WTC11 (cell line): ENCODE results near the gene METTL9. TPM values are rescaled to one million over a fixed set of nuclear protein-coding genes. Genes with fewer than 3 reads are reported as not detected.

ENCODE experiments used
- ATAC-seq: fragments of 200-7000 bp; cut with Tn5 transposase; 2 replicates; pipeline ENCODE4 v1.10.0; 2021; ENCODE audit warnings: mild to moderate bottlenecking, moderate library complexity
- CTCF ChIA-PET: fragments of 300-600 bp; sonication (Branson Sonifier 250); formaldehyde crosslinking; loops from one replicate; lab custom pipeline; 2021; ENCODE audit warnings: antibody characterized with exemption; lab: Charles Lee
- POLR2A ChIA-PET: fragments of 350-600 bp; sonication (Branson Sonifier 250); formaldehyde crosslinking; loops from one replicate; lab custom pipeline; 2021; ENCODE audit warnings: antibody characterized with exemption; lab: Charles Lee
- DNase-seq: peaks from one replicate; pipeline ENCODE4 v3.0.0; 2021; ENCODE audit warnings: low spot score
- H3K27ac Mint-ChIP-seq: 2 replicates; pipeline ENCODE4 v1.8.0; 2021; ENCODE audit warnings: mixed read lengths
- H3K27me3 Mint-ChIP-seq: 2 replicates; pipeline ENCODE4 v1.8.0; 2021; ENCODE audit warnings: low read depth, mild to moderate bottlenecking, moderate library complexity, mixed read lengths
- H3K36me3 Mint-ChIP-seq: 2 replicates; pipeline ENCODE4 v1.8.0; 2021; ENCODE audit warnings: mixed read lengths
- H3K4me1 Mint-ChIP-seq: 2 replicates; pipeline ENCODE4 v1.8.0; 2022; ENCODE audit warnings: mixed read lengths
- H3K4me3 Mint-ChIP-seq: 2 replicates; pipeline ENCODE4 v1.8.0; 2021; ENCODE audit warnings: mild to moderate bottlenecking, moderate library complexity, mixed read lengths
- H3K9me3 Mint-ChIP-seq: 2 replicates; pipeline ENCODE4 v1.8.0; 2021; ENCODE audit warnings: mixed read lengths
- AFF4 ChIP-seq: sonication (generic); formaldehyde crosslinking; IDR thresholded peaks from 2 replicates; pipeline ENCODE4 v1.8.1; 2023; ENCODE audit warnings: mild to moderate bottlenecking, missing genetic modification reagents, borderline replicate concordance
- CDX4 ChIP-seq: fragments of 250-450 bp; sonication (Bioruptor Pico); IDR thresholded peaks from 2 replicates; pipeline ENCODE4 v1.9.0; 2021; ENCODE audit warnings: moderate library complexity, mild to moderate bottlenecking, inconsistent platforms, borderline replicate concordance
- ELF4 ChIP-seq: sonication (generic); formaldehyde crosslinking; IDR thresholded peaks from 2 replicates; pipeline ENCODE4 v1.8.1; 2022; ENCODE audit warnings: low read depth, mild to moderate bottlenecking, moderate library complexity, missing genetic modification reagents
- EMX1 ChIP-seq: fragments of 250-450 bp; sonication (Bioruptor Pico); IDR thresholded peaks from 2 replicates; pipeline ENCODE4 v1.8.0; 2021; ENCODE audit warnings: mild to moderate bottlenecking
- ERG ChIP-seq: fragments of 250-450 bp; sonication (Bioruptor Pico); IDR thresholded peaks from 2 replicates; pipeline ENCODE4 v1.8.0; 2021; ENCODE audit warnings: mild to moderate bottlenecking
- ETV6 ChIP-seq: sonication (generic); formaldehyde crosslinking; IDR thresholded peaks from 2 replicates; pipeline ENCODE4 v1.8.1; 2022; ENCODE audit warnings: mild to moderate bottlenecking, missing genetic modification reagents
- FOXJ3 ChIP-seq: sonication (generic); formaldehyde crosslinking; IDR thresholded peaks from 2 replicates; pipeline ENCODE4 v1.9.0; 2021; ENCODE audit warnings: missing genetic modification reagents, mild to moderate bottlenecking, borderline replicate concordance
- FOXP4 ChIP-seq: sonication (generic); formaldehyde crosslinking; IDR thresholded peaks from 2 replicates; pipeline ENCODE4 v1.8.0; 2022; ENCODE audit warnings: mild to moderate bottlenecking, missing genetic modification reagents
- IRF2 ChIP-seq: sonication (generic); formaldehyde crosslinking; IDR thresholded peaks from 2 replicates; pipeline ENCODE4 v1.8.0; 2022; ENCODE audit warnings: low read depth, missing genetic modification reagents, borderline replicate concordance
- MYBL2 ChIP-seq: sonication (generic); formaldehyde crosslinking; IDR thresholded peaks from 2 replicates; pipeline ENCODE4 v1.8.1; 2023; ENCODE audit warnings: mild to moderate bottlenecking, moderate library complexity, missing genetic modification reagents
- NFE2L1 ChIP-seq: sonication (generic); formaldehyde crosslinking; IDR thresholded peaks from 2 replicates; pipeline ENCODE4 v1.8.1; 2023; ENCODE audit warnings: missing genetic modification reagents
- NFYB ChIP-seq: sonication (generic); formaldehyde crosslinking; conservative IDR thresholded peaks from 2 replicates; pipeline ENCODE4 v1.8.0; 2022; ENCODE audit warnings: low read depth, missing genetic modification reagents
- NR2C2 ChIP-seq: sonication (generic); formaldehyde crosslinking; IDR thresholded peaks from 2 replicates; pipeline ENCODE4 v1.8.0; 2022; ENCODE audit warnings: mild to moderate bottlenecking, missing genetic modification reagents
- NR3C1 ChIP-seq: sonication (generic); formaldehyde crosslinking; conservative IDR thresholded peaks from 2 replicates; pipeline ENCODE4 v1.8.1; 2023; ENCODE audit warnings: low read depth, mild to moderate bottlenecking, missing genetic modification reagents
- PRRX2 ChIP-seq: fragments of 250-450 bp; sonication (Bioruptor Pico); IDR thresholded peaks from 2 replicates; pipeline ENCODE4 v1.8.0; 2021; ENCODE audit warnings: mild to moderate bottlenecking
- SOX15 ChIP-seq: fragments of 250-450 bp; sonication (Bioruptor Pico); IDR thresholded peaks from 2 replicates; pipeline ENCODE4 v1.9.0; 2021; ENCODE audit warnings: mild to moderate bottlenecking
- TP53 ChIP-seq: sonication (generic); formaldehyde crosslinking; IDR thresholded peaks from 2 replicates; pipeline ENCODE4 v1.8.1; 2023; ENCODE audit warnings: mild to moderate bottlenecking, missing genetic modification reagents
- ZMAT4 ChIP-seq: fragments of 250-450 bp; sonication (Bioruptor Pico); IDR thresholded peaks from 2 replicates; pipeline ENCODE4 v1.9.0; 2021; ENCODE audit warnings: mild to moderate bottlenecking
- ZNF138 ChIP-seq: sonication (generic); formaldehyde crosslinking; conservative IDR thresholded peaks from 2 replicates; pipeline ENCODE4 v1.8.1; 2022; ENCODE audit warnings: mild to moderate bottlenecking, moderate library complexity, missing genetic modification reagents
- ZNF219 ChIP-seq: sonication (generic); formaldehyde crosslinking; IDR thresholded peaks from 2 replicates; pipeline ENCODE4 v1.8.0; 2023; ENCODE audit warnings: missing genetic modification reagents, mild to moderate bottlenecking, borderline replicate concordance
- ZNF232 ChIP-seq: sonication (generic); formaldehyde crosslinking; IDR thresholded peaks from 2 replicates; pipeline ENCODE4 v1.8.0; 2022; ENCODE audit warnings: mild to moderate bottlenecking, missing genetic modification reagents
- ZNF396 ChIP-seq: fragments of 250-450 bp; sonication (Bioruptor Pico); IDR thresholded peaks from 2 replicates; pipeline ENCODE4 v1.8.0; 2021; ENCODE audit warnings: mild to moderate bottlenecking, moderate library complexity, borderline replicate concordance
- total RNA-seq: library from RNA; stranded (reverse); gene quantifications from 3 replicates; pipeline ENCODE4 v1.2.3, GENCODE V29; 2021
- TF ChIP-seq, protein P1 (sequence below): sonication (generic); formaldehyde crosslinking; IDR thresholded peaks from 2 replicates; pipeline ENCODE4 v1.8.1; 2023; ENCODE audit warnings: mild to moderate bottlenecking, missing genetic modification reagents

METTL9 gene
- total RNA-seq, 1 experiment from 2014 or later, result 94.6 TPM

GRCh38 chr16:21641916-21642315 lies 42.5 kb downstream of the METTL9 start:
- no peak for TF ChIP-seq MYBL2
- no peak for TF ChIP-seq ETV6 (CRISPR knock-in tag)
- TF ChIP-seq CDX4 (CRISPR knock-in tag), result no peak
- no peak for TF ChIP-seq IRF2 (CRISPR knock-in tag)
- TF ChIP-seq ELF4 (CRISPR knock-in tag), result no peak
- no peak for TF ChIP-seq EMX1 (CRISPR knock-in tag)
- no peak for TF ChIP-seq TP53 (CRISPR knock-in tag)
- TF ChIP-seq ZMAT4 (CRISPR knock-in tag), result no peak
- TF ChIP-seq NR3C1 (CRISPR knock-in tag), result no peak
- Mint-ChIP-seq H3K4me3 (no peak overlapping the region), H3K4me1 (0 out of 2 replicates have a peak, but pooled peaks cover 3% of the 10 kb centered on the region), H3K9me3 (no peaks in the 10 kb centered on the region), H3K27me3 (no peaks in the 10 kb centered on the region), H3K27ac (no peak overlapping the region), H3K36me3 (no peaks in the 10 kb centered on the region)
- CTCF ChIA-PET, result interaction anchor here (1.0 to 1.8 kb wide), 3 partner anchors 15 to 42 kb away, joined by 5 to 8 read pairs (median 6); no protein-coding TSS in a partner anchor
- DNase-seq (no peak), ATAC-seq (no peak)
- POLR2A ChIA-PET, result no interaction called here

- TF ChIP-seq SOX15 (CRISPR knock-in tag), result no peak
- TF ChIP-seq, protein P1, sequence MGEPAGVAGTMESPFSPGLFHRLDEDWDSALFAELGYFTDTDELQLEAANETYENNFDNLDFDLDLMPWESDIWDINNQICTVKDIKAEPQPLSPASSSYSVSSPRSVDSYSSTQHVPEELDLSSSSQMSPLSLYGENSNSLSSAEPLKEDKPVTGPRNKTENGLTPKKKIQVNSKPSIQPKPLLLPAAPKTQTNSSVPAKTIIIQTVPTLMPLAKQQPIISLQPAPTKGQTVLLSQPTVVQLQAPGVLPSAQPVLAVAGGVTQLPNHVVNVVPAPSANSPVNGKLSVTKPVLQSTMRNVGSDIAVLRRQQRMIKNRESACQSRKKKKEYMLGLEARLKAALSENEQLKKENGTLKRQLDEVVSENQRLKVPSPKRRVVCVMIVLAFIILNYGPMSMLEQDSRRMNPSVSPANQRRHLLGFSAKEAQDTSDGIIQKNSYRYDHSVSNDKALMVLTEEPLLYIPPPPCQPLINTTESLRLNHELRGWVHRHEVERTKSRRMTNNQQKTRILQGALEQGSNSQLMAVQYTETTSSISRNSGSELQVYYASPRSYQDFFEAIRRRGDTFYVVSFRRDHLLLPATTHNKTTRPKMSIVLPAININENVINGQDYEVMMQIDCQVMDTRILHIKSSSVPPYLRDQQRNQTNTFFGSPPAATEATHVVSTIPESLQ (CRISPR knock-in tag), result no peak
- TF ChIP-seq NR3C1 (CRISPR knock-in tag), result no peak
- no peak for TF ChIP-seq FOXP4 (CRISPR knock-in tag)
- no peak for TF ChIP-seq TP53 (CRISPR knock-in tag)
- TF ChIP-seq ZNF396, result no peak
- TF ChIP-seq NR2C2, result no peak
- no peak for ATAC-seq
- ChIA-PET CTCF (interaction anchor here (1.0 to 1.8 kb wide), 2 partner anchors 14 to 41 kb away, joined by 6 to 8 read pairs; no protein-coding TSS in a partner anchor), POLR2A (no interaction called here)
- Mint-ChIP-seq H3K36me3 (no peaks in the 10 kb centered on the region), H3K4me1 (0 out of 2 replicates have a peak, but pooled peaks cover 3% of the 10 kb centered on the region), H3K27ac (no peak overlapping the region), H3K9me3 (no peaks in the 10 kb centered on the region), H3K27me3 (no peaks in the 10 kb centered on the region), H3K4me3 (no peak overlapping the region)
- DNase-seq, result no peak
These were observed 43.5 kb downstream of the METTL9 start for GRCh38 chr16:21642861-21643260.

- DNase-seq (no peak), ATAC-seq (no peak)
- Mint-ChIP-seq H3K4me1 (0 out of 2 replicates have a peak, but pooled peaks cover 3% of the 10 kb centered on the region), H3K9me3 (no peaks in the 10 kb centered on the region), H3K36me3 (no peaks in the 10 kb centered on the region), H3K27me3 (no peaks in the 10 kb centered on the region), H3K27ac (no peak overlapping the region), H3K4me3 (no peak overlapping the region)
- CTCF ChIA-PET, result interaction anchor here (0.6 kb wide), 1 partner anchor 13 kb away, joined by 3 read pairs; no protein-coding TSS in a partner anchor
- POLR2A ChIA-PET, result no interaction called here
- TF ChIP-seq AFF4 (CRISPR knock-in tag) (no peak), PRRX2 (CRISPR knock-in tag) (no peak), ZNF219 (CRISPR knock-in tag) (no peak), FOXJ3 (CRISPR knock-in tag) (no peak), ERG (no peak), NFYB (no peak), NFE2L1 (no peak), ZNF232 (CRISPR knock-in tag) (no peak), ZNF138 (CRISPR knock-in tag) (no peak)
These were observed 44.4 kb downstream of the METTL9 start for GRCh38 chr16:21643785-21644184.
